K562 (cell line): ENCODE measurements around the gene ATP6V0E2. TPM values are rescaled to one million over a fixed set of nuclear protein-coding genes. Genes with fewer than 3 reads are reported as not detected.

Experiments used
- ARNT ChIP-seq, 2 experiments: fragments of 450-650 bp; IDR thresholded peaks; 2 replicates each; pipeline ENCODE4 v1.6.1; 2016; ENCODE audit warnings: mild to moderate bottlenecking in 1 of 2
- BRD9 ChIP-seq: fragments of 450-650 bp; IDR thresholded peaks from 2 replicates; pipeline ENCODE4 v1.6.1; 2018; ENCODE audit warnings: low read depth; ENCODE audit not compliant: partially characterized antibody
- CCNT2 ChIP-seq: IDR thresholded peaks from 2 replicates; pipeline ENCODE4 v1.6.1; 2011; ENCODE audit warnings: borderline replicate concordance, low read depth, mild to moderate bottlenecking, moderate library complexity, mixed read lengths, low read length; ENCODE audit not compliant: insufficient read length; ENCODE audit errors: extremely low read depth
- E2F3 ChIP-seq: fragments of 250-450 bp; sonication (Bioruptor Pico); IDR thresholded peaks from 2 replicates; pipeline ENCODE4 v1.4.0; 2020; ENCODE audit warnings: mild to moderate bottlenecking
- FUS ChIP-seq: fragments of 200-400 bp; formaldehyde crosslinking; optimal IDR thresholded peaks from 2 replicates; pipeline ENCODE3; 2017; ENCODE audit warnings: low read depth, low read length
- HEY1 ChIP-seq: fragments of 250-450 bp; sonication (Bioruptor Pico); IDR thresholded peaks from 2 replicates; pipeline ENCODE4 v1.5.0; 2020; ENCODE audit warnings: mild to moderate bottlenecking, moderate library complexity, borderline replicate concordance
- HNRNPL ChIP-seq: fragments of 200-400 bp; formaldehyde crosslinking; IDR thresholded peaks from 2 replicates; pipeline ENCODE4 v1.6.1; 2017; ENCODE audit warnings: low read depth, mild to moderate bottlenecking, low read length
- MED1 ChIP-seq: sonication (generic); formaldehyde crosslinking; IDR thresholded peaks from 2 replicates; pipeline ENCODE4 v1.8.1; 2023; ENCODE audit warnings: missing genetic modification reagents, borderline replicate concordance
- NFIC ChIP-seq: fragments of 450-650 bp; IDR thresholded peaks from 2 replicates; pipeline ENCODE4 v1.6.1; 2017; ENCODE audit warnings: mild to moderate bottlenecking, inconsistent platforms
- NR2C1 ChIP-seq, 2 experiments: fragments of 450-650 bp; IDR thresholded peaks; 2 replicates each; pipeline ENCODE4 v1.6.1; 2017; ENCODE audit warnings: mild to moderate bottlenecking in 2 of 2, antibody characterized with exemption in 1 of 2, inconsistent platforms in 1 of 2, missing compliant biosample characterization in 1 of 2, missing genetic modification characterization in 1 of 2
- NRF1 ChIP-seq, 2 experiments: fragments of 450-650 bp; IDR thresholded peaks in 1 of 2; conservative IDR thresholded peaks in 1 of 2; 2 replicates each; pipeline ENCODE4 v1.6.1; 2014; ENCODE audit warnings: mild to moderate bottlenecking in 2 of 2
- SP1 ChIP-seq: sonication (generic); formaldehyde crosslinking; IDR thresholded peaks from 2 replicates; pipeline ENCODE4 v1.8.1; 2022; ENCODE audit warnings: mild to moderate bottlenecking, missing genetic modification reagents
- ZNF668 ChIP-seq: fragments of 250-450 bp; sonication (Bioruptor Pico); IDR thresholded peaks from 2 replicates; pipeline ENCODE4 v1.8.0; 2022; ENCODE audit warnings: mild to moderate bottlenecking, inconsistent platforms
- ZNF76 ChIP-seq: fragments of 250-450 bp; sonication (Bioruptor Pico); IDR thresholded peaks from 2 replicates; pipeline ENCODE4 v1.4.0; 2020; ENCODE audit warnings: mild to moderate bottlenecking, moderate library complexity, borderline replicate concordance
- polyA plus RNA-seq, 8 experiments: library from polyadenylated mRNA; depleted of rRNA in 4 of 8; stranded (reverse) in 5 of 8; unstranded in 3 of 8; fragments of >200 nt; fragmentation: Nextera tagmentation in 2 of 8; fragmentation: Illumina TruSeq in 1 of 8; extraction: Ambion mirVana in 2 of 8; extraction: Trizol in 1 of 8; gene quantifications; 2 replicates each; pipeline versions ENCODE4 v1.2.1 to v1.2.3, GENCODE V29; 2011 to 2014; ENCODE audit warnings: inconsistent platforms in 1 of 8, missing spikeins in 1 of 8
- total RNA-seq, 7 experiments: library from RNA; depleted of rRNA in 6 of 7; stranded (reverse); fragments of >200 nt in 6 of 7; fragmentation: Illumina TruSeq in 2 of 7; extraction: Trizol in 2 of 7; gene quantifications; 2 replicates each; pipeline versions ENCODE4 v1.2.1 to v1.2.3, GENCODE V29; 2011 to 2021; ENCODE audit warnings: low replicate concordance in 1 of 7
- TF ChIP-seq, protein P1 (sequence below): fragments of 250-450 bp; sonication (Bioruptor Pico); IDR thresholded peaks from 2 replicates; pipeline ENCODE4 v1.4.0; 2020
- TF ChIP-seq, protein P2 (sequence below): sonication (generic); formaldehyde crosslinking; IDR thresholded peaks from 2 replicates; pipeline ENCODE4 v1.8.0; 2023; ENCODE audit warnings: missing genetic modification reagents, mild to moderate bottlenecking, borderline replicate concordance

ATP6V0E2 gene
- total and polyA plus RNA-seq, 9 of the 15 experiments (the other 6 are each of a cell fraction or from before 2014, with no cell fraction given): 0.55 to 18.5 (median 10.9) TPM

DNA sequence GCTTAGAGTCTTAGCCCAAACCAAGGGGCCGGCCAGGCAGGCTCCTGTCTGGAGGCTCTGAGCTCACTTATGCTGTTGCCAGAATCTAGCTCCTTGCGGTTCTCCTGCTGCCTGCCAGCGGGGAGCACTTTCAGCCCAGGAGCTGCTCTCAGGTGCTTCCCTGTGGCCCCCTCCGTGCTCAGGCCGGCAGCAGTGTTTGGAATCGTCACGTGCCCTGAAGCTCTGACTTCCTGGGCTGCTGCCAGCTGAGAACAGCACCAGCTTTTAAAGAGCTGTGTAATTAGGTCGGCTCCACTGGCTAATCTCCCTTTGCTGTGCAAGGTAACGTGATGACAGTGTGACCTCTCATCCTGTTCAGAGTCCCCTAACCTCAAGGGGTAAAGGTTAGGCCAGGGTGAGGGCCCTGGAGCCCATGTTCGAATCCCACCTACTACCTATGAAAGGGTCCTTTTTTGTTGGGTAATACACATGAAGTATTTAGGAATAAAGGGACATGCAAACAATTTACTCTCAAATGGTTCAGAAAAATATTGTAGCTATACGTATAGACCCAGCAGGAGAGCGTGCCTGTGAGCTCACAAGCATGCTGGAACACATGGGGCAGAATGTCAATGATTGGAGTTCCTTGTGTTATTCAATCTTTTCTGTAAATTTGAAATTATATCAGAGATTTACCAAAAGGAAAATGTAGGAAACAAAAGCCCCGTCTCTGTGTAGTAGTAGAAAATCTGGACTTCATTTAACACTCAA, 19.0 kb upstream of the ATP6V0E2 start (continued):
- TF ChIP-seq, protein P1, sequence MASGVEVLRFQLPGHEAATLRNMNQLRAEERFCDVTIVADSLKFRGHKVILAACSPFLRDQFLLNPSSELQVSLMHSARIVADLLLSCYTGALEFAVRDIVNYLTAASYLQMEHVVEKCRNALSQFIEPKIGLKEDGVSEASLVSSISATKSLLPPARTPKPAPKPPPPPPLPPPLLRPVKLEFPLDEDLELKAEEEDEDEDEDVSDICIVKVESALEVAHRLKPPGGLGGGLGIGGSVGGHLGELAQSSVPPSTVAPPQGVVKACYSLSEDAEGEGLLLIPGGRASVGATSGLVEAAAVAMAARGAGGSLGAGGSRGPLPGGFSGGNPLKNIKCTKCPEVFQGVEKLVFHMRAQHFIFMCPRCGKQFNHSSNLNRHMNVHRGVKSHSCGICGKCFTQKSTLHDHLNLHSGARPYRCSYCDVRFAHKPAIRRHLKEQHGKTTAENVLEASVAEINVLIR (CRISPR knock-in tag): no peak
- TF ChIP-seq NFIC (peak; percentile 77), BRD9 (no peak), CCNT2 (no peak), HEY1 (CRISPR knock-in tag) (no peak), FUS (no peak), NR2C1 (IDR thresholded peaks at IDR 0.05) (peak; percentile 74), NR2C1 (tag; IDR thresholded peaks at IDR 0.05) (peak; percentile 63; the same call in 1 of the 2 replicates), ZNF668 (no peak), MED1 (CRISPR knock-in tag) (no peak), ZNF76 (CRISPR knock-in tag) (no peak), NRF1 (conservative IDR thresholded peaks at IDR 0.05 in 1 of 2, IDR thresholded peaks at IDR 0.05 in 1 of 2) (peak in 1 of 2 experiments; percentile 33; a peak in 2 of 4 replicates), HNRNPL (no peak), ARNT (IDR thresholded peaks at IDR 0.05) (no peak), SP1 (CRISPR knock-in tag) (no peak), E2F3 (CRISPR knock-in tag) (no peak)
- TF ChIP-seq, protein P2, sequence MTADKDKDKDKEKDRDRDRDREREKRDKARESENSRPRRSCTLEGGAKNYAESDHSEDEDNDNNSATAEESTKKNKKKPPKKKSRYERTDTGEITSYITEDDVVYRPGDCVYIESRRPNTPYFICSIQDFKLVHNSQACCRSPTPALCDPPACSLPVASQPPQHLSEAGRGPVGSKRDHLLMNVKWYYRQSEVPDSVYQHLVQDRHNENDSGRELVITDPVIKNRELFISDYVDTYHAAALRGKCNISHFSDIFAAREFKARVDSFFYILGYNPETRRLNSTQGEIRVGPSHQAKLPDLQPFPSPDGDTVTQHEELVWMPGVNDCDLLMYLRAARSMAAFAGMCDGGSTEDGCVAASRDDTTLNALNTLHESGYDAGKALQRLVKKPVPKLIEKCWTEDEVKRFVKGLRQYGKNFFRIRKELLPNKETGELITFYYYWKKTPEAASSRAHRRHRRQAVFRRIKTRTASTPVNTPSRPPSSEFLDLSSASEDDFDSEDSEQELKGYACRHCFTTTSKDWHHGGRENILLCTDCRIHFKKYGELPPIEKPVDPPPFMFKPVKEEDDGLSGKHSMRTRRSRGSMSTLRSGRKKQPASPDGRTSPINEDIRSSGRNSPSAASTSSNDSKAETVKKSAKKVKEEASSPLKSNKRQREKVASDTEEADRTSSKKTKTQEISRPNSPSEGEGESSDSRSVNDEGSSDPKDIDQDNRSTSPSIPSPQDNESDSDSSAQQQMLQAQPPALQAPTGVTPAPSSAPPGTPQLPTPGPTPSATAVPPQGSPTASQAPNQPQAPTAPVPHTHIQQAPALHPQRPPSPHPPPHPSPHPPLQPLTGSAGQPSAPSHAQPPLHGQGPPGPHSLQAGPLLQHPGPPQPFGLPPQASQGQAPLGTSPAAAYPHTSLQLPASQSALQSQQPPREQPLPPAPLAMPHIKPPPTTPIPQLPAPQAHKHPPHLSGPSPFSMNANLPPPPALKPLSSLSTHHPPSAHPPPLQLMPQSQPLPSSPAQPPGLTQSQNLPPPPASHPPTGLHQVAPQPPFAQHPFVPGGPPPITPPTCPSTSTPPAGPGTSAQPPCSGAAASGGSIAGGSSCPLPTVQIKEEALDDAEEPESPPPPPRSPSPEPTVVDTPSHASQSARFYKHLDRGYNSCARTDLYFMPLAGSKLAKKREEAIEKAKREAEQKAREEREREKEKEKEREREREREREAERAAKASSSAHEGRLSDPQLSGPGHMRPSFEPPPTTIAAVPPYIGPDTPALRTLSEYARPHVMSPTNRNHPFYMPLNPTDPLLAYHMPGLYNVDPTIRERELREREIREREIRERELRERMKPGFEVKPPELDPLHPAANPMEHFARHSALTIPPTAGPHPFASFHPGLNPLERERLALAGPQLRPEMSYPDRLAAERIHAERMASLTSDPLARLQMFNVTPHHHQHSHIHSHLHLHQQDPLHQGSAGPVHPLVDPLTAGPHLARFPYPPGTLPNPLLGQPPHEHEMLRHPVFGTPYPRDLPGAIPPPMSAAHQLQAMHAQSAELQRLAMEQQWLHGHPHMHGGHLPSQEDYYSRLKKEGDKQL (CRISPR knock-in tag): no peak
